Fibroblast of pulmonary artery (primary cell): ENCODE measurements around the gene RPL13.

Experiments used
- DNase-seq: peaks from one replicate; pipeline ENCODE4 v3.0.0-alpha.2; 2010; ENCODE audit warnings: low read depth
- H3K4me3 ChIP-seq: replicated peaks from 2 replicates; pipeline ENCODE4 v1.5.1; 2011; ENCODE audit warnings: low read depth, mild to moderate bottlenecking, control low read depth, low read length, moderate library complexity
- TF ChIP-seq, protein P1 (sequence below): IDR thresholded peaks from 2 replicates; pipeline ENCODE4 v1.5.1; 2011; ENCODE audit warnings: mild to moderate bottlenecking, control low read depth, low read length, inconsistent platforms; ENCODE audit errors: missing control alignments

RPL13 gene

DNA sequence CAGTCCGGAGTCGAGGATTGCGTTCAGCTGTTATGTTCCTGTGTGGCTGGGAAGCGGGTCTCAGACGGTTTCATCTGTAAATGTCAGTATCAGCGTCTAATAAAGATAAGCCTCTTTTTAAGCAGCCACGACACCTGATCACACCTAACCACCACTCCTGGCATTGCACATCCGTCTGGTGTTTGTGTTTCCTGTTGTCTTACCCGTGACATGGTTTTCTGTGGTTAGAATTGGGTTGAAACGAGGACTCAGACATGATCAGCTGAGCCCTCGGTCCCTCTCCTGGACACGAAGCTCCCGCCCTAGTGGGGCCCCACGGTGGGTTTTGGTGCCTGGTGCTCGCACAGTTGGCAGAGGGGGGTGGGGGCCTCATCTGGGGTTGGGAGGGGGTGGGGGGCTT is 33.4 kb downstream of the RPL13 start:
- DNase-seq = no peak
- TF ChIP-seq, protein P1, sequence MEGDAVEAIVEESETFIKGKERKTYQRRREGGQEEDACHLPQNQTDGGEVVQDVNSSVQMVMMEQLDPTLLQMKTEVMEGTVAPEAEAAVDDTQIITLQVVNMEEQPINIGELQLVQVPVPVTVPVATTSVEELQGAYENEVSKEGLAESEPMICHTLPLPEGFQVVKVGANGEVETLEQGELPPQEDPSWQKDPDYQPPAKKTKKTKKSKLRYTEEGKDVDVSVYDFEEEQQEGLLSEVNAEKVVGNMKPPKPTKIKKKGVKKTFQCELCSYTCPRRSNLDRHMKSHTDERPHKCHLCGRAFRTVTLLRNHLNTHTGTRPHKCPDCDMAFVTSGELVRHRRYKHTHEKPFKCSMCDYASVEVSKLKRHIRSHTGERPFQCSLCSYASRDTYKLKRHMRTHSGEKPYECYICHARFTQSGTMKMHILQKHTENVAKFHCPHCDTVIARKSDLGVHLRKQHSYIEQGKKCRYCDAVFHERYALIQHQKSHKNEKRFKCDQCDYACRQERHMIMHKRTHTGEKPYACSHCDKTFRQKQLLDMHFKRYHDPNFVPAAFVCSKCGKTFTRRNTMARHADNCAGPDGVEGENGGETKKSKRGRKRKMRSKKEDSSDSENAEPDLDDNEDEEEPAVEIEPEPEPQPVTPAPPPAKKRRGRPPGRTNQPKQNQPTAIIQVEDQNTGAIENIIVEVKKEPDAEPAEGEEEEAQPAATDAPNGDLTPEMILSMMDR = no peak
- no peak overlapping the region for H3K4me3 ChIP-seq

DNA sequence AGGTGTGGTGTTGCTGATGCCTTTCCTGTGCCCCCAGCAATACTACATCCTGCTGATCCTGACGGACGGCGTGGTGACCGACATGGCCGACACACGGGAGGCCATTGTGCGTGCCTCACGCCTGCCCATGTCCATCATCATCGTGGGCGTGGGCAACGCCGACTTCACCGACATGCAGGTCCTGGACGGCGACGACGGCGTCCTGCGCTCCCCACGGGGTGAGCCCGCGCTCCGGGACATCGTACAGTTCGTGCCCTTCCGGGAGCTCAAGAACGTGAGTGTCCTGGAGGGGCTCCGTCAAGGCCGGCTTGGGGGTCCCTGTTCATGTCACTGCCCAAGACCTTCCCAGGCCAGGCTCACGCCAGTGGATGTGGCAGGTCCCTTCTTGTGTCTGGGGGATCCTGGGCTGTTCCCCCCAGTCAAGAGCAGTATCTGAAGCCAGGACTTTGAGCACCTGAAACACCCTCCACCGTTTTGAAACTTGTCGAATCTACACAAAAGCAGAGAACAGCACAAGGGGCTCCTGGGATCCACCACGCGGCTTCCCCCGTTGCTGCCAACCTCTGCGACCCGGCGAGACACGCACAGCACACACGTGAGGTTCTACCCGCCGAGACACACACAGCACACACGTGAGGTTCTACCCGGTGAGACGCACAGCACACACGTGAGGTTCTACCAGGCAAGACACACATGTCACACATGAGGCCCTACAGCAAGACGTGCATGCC is 35.0 kb downstream of the RPL13 start:
- H3K4me3 ChIP-seq = no peak overlapping the region
- TF ChIP-seq, protein P1 = no peak
- DNase-seq = no peak

DNA sequence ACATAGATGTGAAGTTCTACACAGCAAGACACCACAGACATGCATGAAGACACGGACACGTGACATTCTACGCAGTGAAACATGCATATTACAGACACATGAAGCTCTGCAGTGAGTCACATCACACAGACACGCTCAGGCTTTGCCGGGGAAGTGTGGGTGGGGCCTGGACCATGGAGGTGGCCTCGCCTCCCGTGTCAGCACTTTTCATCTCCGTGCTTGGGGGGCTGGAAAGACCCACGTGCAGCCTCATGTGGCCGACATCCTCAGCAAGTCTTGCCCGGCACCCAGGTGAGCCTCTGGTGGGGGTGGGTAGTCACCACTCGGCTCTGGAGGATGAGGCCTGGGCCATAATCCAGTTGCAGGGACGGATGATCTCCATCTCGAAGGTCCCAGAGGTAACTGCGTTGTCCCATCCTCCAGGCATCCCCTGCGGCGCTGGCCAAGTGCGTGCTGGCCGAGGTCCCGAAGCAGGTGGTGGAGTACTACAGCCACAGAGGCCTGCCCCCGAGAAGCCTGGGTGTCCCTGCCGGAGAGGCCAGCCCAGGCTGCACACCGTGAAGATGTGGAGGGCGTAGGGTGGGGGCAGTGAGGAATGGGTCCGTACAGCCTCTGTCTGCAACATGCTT is 35.7 kb downstream of the RPL13 start:
- TF ChIP-seq, protein P1 = no peak
- H3K4me3 ChIP-seq = no peak overlapping the region
- DNase-seq = no peak

DNA sequence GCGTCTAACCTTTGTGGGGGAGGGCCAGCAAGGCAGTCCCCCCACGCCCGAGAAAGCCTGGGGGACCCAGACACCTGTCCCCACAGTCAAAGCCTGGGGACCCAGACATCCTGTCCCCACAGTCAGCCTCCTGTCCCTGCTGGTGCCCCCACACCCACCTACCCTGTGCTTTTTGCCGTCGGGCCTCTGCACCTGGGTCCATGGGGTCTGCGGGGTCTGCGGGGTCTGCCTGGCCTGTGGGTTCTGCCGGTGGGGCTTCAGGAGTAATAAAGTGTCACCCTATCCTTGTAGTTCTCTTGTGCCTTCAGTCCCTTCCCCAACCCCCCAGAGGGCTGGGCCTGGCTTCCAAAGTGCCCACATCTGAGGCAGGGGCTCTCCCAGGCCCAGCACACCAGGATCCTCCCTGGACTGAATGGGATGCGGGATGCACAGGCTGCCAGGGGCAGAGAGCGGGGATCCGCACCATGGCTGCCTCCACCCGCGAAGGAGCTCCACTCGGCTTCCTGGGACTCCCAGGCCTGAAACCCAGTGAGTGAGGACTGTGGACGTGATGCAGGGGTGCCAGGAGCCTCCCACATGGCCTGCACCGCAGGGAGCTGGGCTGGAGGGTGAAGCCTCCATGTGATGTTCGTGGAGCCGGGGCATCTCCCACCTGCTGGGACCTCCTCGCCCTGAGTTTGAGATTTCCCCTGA is 36.6 kb downstream of the RPL13 start:
- no peak for DNase-seq
- TF ChIP-seq, protein P1 = no peak

DNA sequence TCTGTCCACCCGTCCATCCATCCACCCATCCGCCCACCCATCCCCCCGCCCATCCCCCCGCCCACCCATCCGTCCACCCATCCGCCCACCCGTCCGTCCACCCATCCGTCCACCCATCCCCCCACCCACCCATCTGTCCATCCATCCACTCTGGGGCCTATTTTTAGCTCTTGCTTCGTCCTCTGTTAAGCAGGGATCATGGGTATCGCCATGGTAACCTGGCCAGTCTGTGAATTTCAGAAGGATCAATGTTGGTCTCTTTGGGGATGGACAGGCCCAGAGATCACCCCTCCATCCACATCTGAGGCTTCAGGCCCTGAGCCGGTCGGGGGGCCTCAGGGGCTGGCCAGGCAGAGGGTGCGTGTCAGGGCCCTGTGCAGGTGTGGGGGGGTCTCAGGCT is 37.7 kb downstream of the RPL13 start:
- H3K4me3 ChIP-seq = no peak overlapping the region
- peak; percentile 39 for DNase-seq
- TF ChIP-seq, protein P1 = no peak

More for the DNA sequence above, 36.6 kb downstream of the RPL13 start:
- H3K4me3 ChIP-seq = no peak overlapping the region

DNA sequence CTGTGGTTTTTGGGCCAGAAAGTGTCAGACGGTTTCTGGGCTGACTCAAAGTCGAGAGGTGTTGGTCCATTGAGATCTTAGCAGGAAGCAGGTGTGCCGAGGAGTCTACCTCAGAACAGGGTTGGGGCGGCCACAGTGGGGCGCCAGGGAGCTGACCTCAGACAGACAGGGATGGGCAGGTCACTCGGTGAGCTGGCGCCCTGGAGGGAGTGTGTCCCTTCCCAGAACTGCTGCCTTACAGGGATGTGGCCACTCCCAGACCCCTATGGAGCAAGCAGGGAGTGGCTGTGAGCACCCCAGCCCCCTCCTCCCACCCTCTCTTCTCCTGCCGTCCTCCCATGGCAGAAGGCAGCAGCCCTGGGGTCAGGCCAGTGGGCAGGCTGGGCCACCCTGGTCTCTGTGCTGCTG is 39.0 kb downstream of the RPL13 start:
- H3K4me3 ChIP-seq = no peak overlapping the region
- TF ChIP-seq, protein P1 = peak; percentile 28
- DNase-seq = no peak
